ENCODE data around the gene ARMC9. TPM values are rescaled to one million over a fixed set of nuclear protein-coding genes. Genes with fewer than 3 reads are reported as not detected.
A peak's percentile ranks its signal among the peaks of the same experiment; 100 is the strongest.
"Not testable (repeated sequence)": the region's sequence is repeated elsewhere in the genome, so short reads cannot be mapped to it uniquely, and the experiment has no call there.

The ARMC9 gene
- total RNA-seq, 1 experiment from 2014 or later, result 14.9 TPM

DNA sequence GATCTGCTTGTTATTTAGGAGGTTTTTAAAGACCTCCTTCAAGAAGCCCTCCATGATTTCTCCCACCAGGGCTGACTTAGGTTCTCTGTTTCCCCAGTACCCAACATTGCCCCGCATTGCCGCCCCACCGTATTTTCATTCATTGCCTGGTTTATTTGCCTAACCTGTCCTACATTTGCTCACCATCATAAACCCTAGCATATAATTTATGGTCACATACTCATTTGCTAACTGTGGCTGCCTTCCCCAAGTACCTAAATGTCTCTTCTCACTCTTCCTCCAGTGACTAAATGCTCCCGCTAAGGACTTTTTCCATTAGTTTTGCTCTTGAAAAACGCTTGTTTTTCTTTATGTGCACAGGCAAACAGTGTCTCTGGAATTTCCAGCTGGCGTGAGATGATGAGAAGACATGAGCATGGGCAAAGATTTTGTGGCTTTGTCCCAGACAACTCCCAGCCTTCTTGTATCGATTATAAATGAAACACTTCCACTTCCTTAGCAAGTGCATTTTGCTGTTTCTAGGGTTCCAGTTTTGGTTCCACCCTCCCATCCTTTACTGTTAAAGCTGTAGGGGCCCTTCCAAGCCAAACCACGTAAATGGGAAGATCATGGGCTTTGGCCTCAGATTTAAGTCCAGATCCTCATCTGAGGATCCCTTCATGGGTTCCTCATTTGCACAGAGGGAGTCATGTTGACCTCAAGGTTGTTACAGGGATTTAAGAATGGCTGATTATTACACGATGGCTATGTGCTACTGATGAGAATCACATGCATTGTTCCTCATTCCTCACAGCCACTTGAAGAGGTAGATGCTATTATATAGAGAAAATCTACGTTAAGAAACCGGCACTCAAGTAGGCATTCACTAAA lies 21.0 kb upstream of the ARMC9 start:
- DNase-seq (ENCODE audit: low spot score), result no peak
- intact Hi-C loops (cut with micrococcal nuclease; ENCODE audit: unreplicated experiment), result no loop called here
- TF ChIP-seq, protein P1, sequence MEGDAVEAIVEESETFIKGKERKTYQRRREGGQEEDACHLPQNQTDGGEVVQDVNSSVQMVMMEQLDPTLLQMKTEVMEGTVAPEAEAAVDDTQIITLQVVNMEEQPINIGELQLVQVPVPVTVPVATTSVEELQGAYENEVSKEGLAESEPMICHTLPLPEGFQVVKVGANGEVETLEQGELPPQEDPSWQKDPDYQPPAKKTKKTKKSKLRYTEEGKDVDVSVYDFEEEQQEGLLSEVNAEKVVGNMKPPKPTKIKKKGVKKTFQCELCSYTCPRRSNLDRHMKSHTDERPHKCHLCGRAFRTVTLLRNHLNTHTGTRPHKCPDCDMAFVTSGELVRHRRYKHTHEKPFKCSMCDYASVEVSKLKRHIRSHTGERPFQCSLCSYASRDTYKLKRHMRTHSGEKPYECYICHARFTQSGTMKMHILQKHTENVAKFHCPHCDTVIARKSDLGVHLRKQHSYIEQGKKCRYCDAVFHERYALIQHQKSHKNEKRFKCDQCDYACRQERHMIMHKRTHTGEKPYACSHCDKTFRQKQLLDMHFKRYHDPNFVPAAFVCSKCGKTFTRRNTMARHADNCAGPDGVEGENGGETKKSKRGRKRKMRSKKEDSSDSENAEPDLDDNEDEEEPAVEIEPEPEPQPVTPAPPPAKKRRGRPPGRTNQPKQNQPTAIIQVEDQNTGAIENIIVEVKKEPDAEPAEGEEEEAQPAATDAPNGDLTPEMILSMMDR (conservative IDR thresholded peaks at IDR 0.05; ENCODE audit: low read depth, low read length), result no peak
- TF ChIP-seq EZH2 (IDR thresholded peaks at IDR 0.05; ENCODE audit: borderline replicate concordance, low read depth, low read length, poor library complexity, severe bottlenecking), result no peak
- H3K4me1 ChIP-seq (ENCODE audit: insufficient read depth, low read length, poor library complexity, severe bottlenecking), result peaks cover 7% of the 10 kb centered on the region
- no peak overlapping the region for H3K27ac ChIP-seq (ENCODE audit: low read depth, low read length, poor library complexity, severe bottlenecking)
- no peak overlapping the region for H3K4me3 ChIP-seq (ENCODE audit: low read depth, low read length, poor library complexity, severe bottlenecking)
- peaks cover 15% of the 10 kb centered on the region for H3K36me3 ChIP-seq (ENCODE audit: insufficient read depth, low read length, poor library complexity, severe bottlenecking)
- no TSS peak for BruUV-seq (replicated peaks)
- H3K27me3 ChIP-seq (replicated peaks; ENCODE audit: insufficient read depth, low read depth, low read length, poor library complexity), result no peaks in the 10 kb centered on the region
- H3K9me3 ChIP-seq (ENCODE audit: low read depth, low read length, poor library complexity, severe bottlenecking), result no peaks in the 10 kb centered on the region
- ChIA-PET POLR2A (ENCODE audit: low non-redundant PET) (no interaction called here), CTCF (no interaction called here)

DNA sequence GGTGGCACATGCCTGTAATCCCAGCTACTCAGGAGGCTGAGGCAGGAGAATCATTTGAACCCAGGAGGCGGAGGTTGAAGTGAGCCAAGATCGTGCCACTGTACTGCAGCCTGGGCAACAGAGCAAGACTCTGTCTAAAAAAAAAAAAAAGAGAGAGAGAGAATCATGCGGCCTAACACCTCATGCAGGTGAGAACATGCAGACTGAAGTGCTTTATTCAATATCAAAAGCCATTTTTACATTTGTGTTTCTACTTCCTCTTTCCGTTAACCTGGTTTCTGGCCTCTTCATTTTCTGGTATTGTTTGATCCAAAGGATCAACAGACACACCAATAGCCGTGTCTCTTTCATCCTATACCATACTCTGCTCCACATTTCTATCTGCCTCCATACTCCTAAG lies 19.6 kb upstream of the ARMC9 start:
- DNase-seq (ENCODE audit: low spot score); H3K4me3 ChIP-seq (ENCODE audit: low read depth, low read length, poor library complexity, severe bottlenecking); POLR2A ChIA-PET (ENCODE audit: low non-redundant PET); H3K9me3 ChIP-seq (ENCODE audit: low read depth, low read length, poor library complexity, severe bottlenecking); CTCF ChIA-PET; intact Hi-C loops (cut with micrococcal nuclease; ENCODE audit: unreplicated experiment); H3K27me3 ChIP-seq (replicated peaks; ENCODE audit: insufficient read depth, low read depth, low read length, poor library complexity); H3K36me3 ChIP-seq (ENCODE audit: insufficient read depth, low read length, poor library complexity, severe bottlenecking); H3K4me1 ChIP-seq (ENCODE audit: insufficient read depth, low read length, poor library complexity, severe bottlenecking); H3K27ac ChIP-seq (ENCODE audit: low read depth, low read length, poor library complexity, severe bottlenecking): not testable (repeated sequence)
- TSS peak; percentile 4 for BruUV-seq (replicated peaks)

DNA sequence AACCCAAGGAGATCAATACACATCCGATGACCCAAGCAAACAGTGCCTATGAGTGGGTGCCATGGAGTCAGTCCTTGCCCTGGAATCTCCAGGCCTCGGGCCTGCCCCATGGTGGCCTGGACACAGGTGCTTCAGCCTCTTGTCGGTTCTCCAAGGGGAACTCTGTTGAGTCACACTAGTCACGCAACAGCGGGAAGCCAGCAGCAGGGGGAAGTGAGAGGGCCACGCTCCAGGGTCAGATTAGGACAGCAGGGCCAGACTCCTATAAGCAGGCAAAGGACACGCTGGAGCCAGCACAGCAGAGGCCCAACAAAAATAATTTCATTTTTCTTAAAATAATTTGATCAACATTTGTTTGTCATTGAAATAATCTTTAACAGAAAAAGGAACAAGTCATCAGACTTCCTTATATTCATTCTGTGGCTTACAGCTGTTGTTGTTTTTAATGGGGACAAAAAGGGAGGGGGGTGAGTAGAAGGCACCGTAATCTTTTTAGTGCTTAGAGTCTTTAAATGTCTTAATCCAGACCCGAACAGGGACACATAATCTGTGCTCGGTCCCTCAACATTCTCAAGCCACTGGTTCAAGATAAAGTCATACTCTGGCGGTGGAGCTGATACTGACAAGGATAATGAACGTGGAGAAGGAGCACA lies 16.4 kb upstream of the ARMC9 start:
- Histone ChIP-seq H3K4me3 (ENCODE audit: low read depth, low read length, poor library complexity, severe bottlenecking) (no peak overlapping the region), H3K27me3 (replicated peaks; ENCODE audit: insufficient read depth, low read depth, low read length, poor library complexity) (no peaks in the 10 kb centered on the region), H3K36me3 (ENCODE audit: insufficient read depth, low read length, poor library complexity, severe bottlenecking) (no peaks in the 10 kb centered on the region), H3K27ac (ENCODE audit: low read depth, low read length, poor library complexity, severe bottlenecking) (no peak overlapping the region), H3K9me3 (ENCODE audit: low read depth, low read length, poor library complexity, severe bottlenecking) (no peaks in the 10 kb centered on the region), H3K4me1 (ENCODE audit: insufficient read depth, low read length, poor library complexity, severe bottlenecking) (no peaks in the 10 kb centered on the region)
- CTCF ChIA-PET, result interaction anchor here (0.6 kb wide), 1 partner anchor 9 kb away, joined by 5 read pairs; no protein-coding TSS in a partner anchor
- TF ChIP-seq, protein P1 (conservative IDR thresholded peaks at IDR 0.05; ENCODE audit: low read depth, low read length), result no peak
- no peak for TF ChIP-seq EZH2 (IDR thresholded peaks at IDR 0.05; ENCODE audit: borderline replicate concordance, low read depth, low read length, poor library complexity, severe bottlenecking)
- no peak for DNase-seq (ENCODE audit: low spot score)
- intact Hi-C loops (cut with micrococcal nuclease; ENCODE audit: unreplicated experiment), result no loop called here
- POLR2A ChIA-PET (ENCODE audit: low non-redundant PET), result no interaction called here
- no TSS peak for BruUV-seq (replicated peaks)
